ENCODE results near the gene CA7. TPM values are rescaled to one million over a fixed set of nuclear protein-coding genes. Genes with fewer than 3 reads are reported as not detected.
A peak's percentile ranks its signal among the peaks of the same experiment; 100 is the strongest.

Gene CA7
- total and polyA plus RNA-seq, 4 donors, result 12.8 TPM; not detected in 3

GRCh38 chr16:66849021-66849420 lies 4.8 kb downstream of the CA7 start:
- intact Hi-C loops (cut with DNase I), result no loop called here
- no peaks in the 10 kb centered on the region for H3K36me3 ChIP-seq (ENCODE audit: control insufficient read depth in 1 of 2, insufficient read depth in 2 of 2, low read length in 1 of 2)
- no peak for ATAC-seq (ENCODE audit: low FRiP score)
- H3K27ac ChIP-seq (ENCODE audit: low read depth in 1 of 2, low read length in 2 of 2), result no peak overlapping the region
- H3K4me3 ChIP-seq (ENCODE audit: low read length in 2 of 2), result no peak overlapping the region
- H3K4me1 ChIP-seq (ENCODE audit: control insufficient read depth in 1 of 2, insufficient read depth in 2 of 2, low read length in 2 of 2), result no peaks in the 10 kb centered on the region
- WGBS, 2 donors, result 95 to 97% methylated on average over 2 of the region's 2 CpGs
- no peaks in the 10 kb centered on the region for H3K27me3 ChIP-seq (ENCODE audit: control insufficient read depth in 1 of 2, insufficient read depth in 2 of 2, low read length in 1 of 2)
- no peaks in the 10 kb centered on the region for H3K9me3 ChIP-seq (ENCODE audit: control insufficient read depth, low read length)
- peak in 1 of 2 donors; percentile 13 for DNase-seq

- Histone ChIP-seq H3K27ac (ENCODE audit: low read depth in 1 of 2, low read length in 2 of 2) (no peak overlapping the region), H3K9me3 (ENCODE audit: control insufficient read depth, low read length) (no peaks in the 10 kb centered on the region), H3K36me3 (ENCODE audit: control insufficient read depth in 1 of 2, insufficient read depth in 2 of 2, low read length in 1 of 2) (no peaks in the 10 kb centered on the region), H3K27me3 (ENCODE audit: control insufficient read depth in 1 of 2, insufficient read depth in 2 of 2, low read length in 1 of 2) (no peaks in the 10 kb centered on the region), H3K4me3 (ENCODE audit: low read length in 2 of 2) (no peak overlapping the region), H3K4me1 (ENCODE audit: control insufficient read depth in 1 of 2, insufficient read depth in 2 of 2, low read length in 2 of 2) (no peaks in the 10 kb centered on the region)
- intact Hi-C loops (cut with DNase I), result no loop called here
- ATAC-seq (ENCODE audit: low FRiP score), result no peak
- DNase-seq, result peak in 1 of 2 donors; percentile 24
- 90 to 93% methylated on average over 4 of the region's 4 CpGs for WGBS, 2 donors
Measured at GRCh38 chr16:66849549-66849948, 5.3 kb downstream of the CA7 start.

- no peaks in the 10 kb centered on the region for H3K36me3 ChIP-seq (ENCODE audit: control insufficient read depth in 1 of 2, insufficient read depth in 2 of 2, low read length in 1 of 2)
- H3K9me3 ChIP-seq (ENCODE audit: control insufficient read depth, low read length), result no peaks in the 10 kb centered on the region
- no peaks in the 10 kb centered on the region for H3K4me1 ChIP-seq (ENCODE audit: control insufficient read depth in 1 of 2, insufficient read depth in 2 of 2, low read length in 2 of 2)
- DNase-seq (peak in 1 of 2 donors; percentile 16), ATAC-seq (ENCODE audit: low FRiP score) (no peak)
- 92 to 96% methylated on average over 13 to 14 of the region's 14 CpGs for WGBS, 2 donors
- no peak overlapping the region for H3K27ac ChIP-seq (ENCODE audit: low read depth in 1 of 2, low read length in 2 of 2)
- H3K27me3 ChIP-seq (ENCODE audit: control insufficient read depth in 1 of 2, insufficient read depth in 2 of 2, low read length in 1 of 2), result no peaks in the 10 kb centered on the region
- intact Hi-C loops (cut with DNase I), result no loop called here
- H3K4me3 ChIP-seq (ENCODE audit: low read length in 2 of 2), result no peak overlapping the region
Measured at GRCh38 chr16:66850115-66850815, 6.1 kb downstream of the CA7 start.

GRCh38 chr16:66851166-66851964 lies 7.2 kb downstream of the CA7 start:
- whole genome bisulfite sequencing, 2 donors, result 92 to 93% methylated on average over 13 of the region's 13 CpGs

GRCh38 chr16:66853261-66854139 lies 9.3 kb downstream of the CA7 start:
- no peaks in the 10 kb centered on the region for H3K27me3 ChIP-seq (ENCODE audit: control insufficient read depth in 1 of 2, insufficient read depth in 2 of 2, low read length in 1 of 2)
- intact Hi-C loops (cut with DNase I), result no loop called here
- ATAC-seq (ENCODE audit: low FRiP score), result no peak

More at GRCh38 chr16:66851166-66851964, 7.2 kb downstream of the CA7 start:
- Histone ChIP-seq H3K27me3 (ENCODE audit: control insufficient read depth in 1 of 2, insufficient read depth in 2 of 2, low read length in 1 of 2) (no peaks in the 10 kb centered on the region), H3K9me3 (ENCODE audit: control insufficient read depth, low read length) (no peaks in the 10 kb centered on the region), H3K4me3 (ENCODE audit: low read length in 2 of 2) (no peak overlapping the region), H3K4me1 (ENCODE audit: control insufficient read depth in 1 of 2, insufficient read depth in 2 of 2, low read length in 2 of 2) (no peaks in the 10 kb centered on the region), H3K27ac (ENCODE audit: low read depth in 1 of 2, low read length in 2 of 2) (no peak overlapping the region), H3K36me3 (ENCODE audit: control insufficient read depth in 1 of 2, insufficient read depth in 2 of 2, low read length in 1 of 2) (no peaks in the 10 kb centered on the region)
- ATAC-seq (ENCODE audit: low FRiP score), result no peak
- intact Hi-C loops (cut with DNase I), result no loop called here
- peak; percentile 22 to 72 for DNase-seq

GRCh38 chr16:66856184-66856730 lies 12.0 kb downstream of the CA7 start:
- 93 to 99% methylated on average over 6 of the region's 6 CpGs for WGBS, 2 donors
- DNase-seq (peak in 1 of 2 donors; percentile 35), ATAC-seq (ENCODE audit: low FRiP score) (no peak)
- H3K36me3 ChIP-seq (ENCODE audit: control insufficient read depth in 1 of 2, insufficient read depth in 2 of 2, low read length in 1 of 2), result no peaks in the 10 kb centered on the region
- H3K9me3 ChIP-seq (ENCODE audit: control insufficient read depth, low read length), result no peaks in the 10 kb centered on the region
- intact Hi-C loops (cut with DNase I), result no loop called here
- H3K27me3 ChIP-seq (ENCODE audit: control insufficient read depth in 1 of 2, insufficient read depth in 2 of 2, low read length in 1 of 2), result no peaks in the 10 kb centered on the region
- H3K4me3 ChIP-seq (ENCODE audit: low read length in 2 of 2), result no peak overlapping the region
- no peaks in the 10 kb centered on the region for H3K4me1 ChIP-seq (ENCODE audit: control insufficient read depth in 1 of 2, insufficient read depth in 2 of 2, low read length in 2 of 2)
- no peak overlapping the region for H3K27ac ChIP-seq (ENCODE audit: low read depth in 1 of 2, low read length in 2 of 2)

More at GRCh38 chr16:66853261-66854139, 9.3 kb downstream of the CA7 start:
- DNase-seq, result peak; percentile 45 to 61
- Histone ChIP-seq H3K9me3 (ENCODE audit: control insufficient read depth, low read length) (no peaks in the 10 kb centered on the region), H3K4me1 (ENCODE audit: control insufficient read depth in 1 of 2, insufficient read depth in 2 of 2, low read length in 2 of 2) (no peaks in the 10 kb centered on the region), H3K4me3 (ENCODE audit: low read length in 2 of 2) (no peak overlapping the region), H3K27ac (ENCODE audit: low read depth in 1 of 2, low read length in 2 of 2) (no peak overlapping the region), H3K36me3 (ENCODE audit: control insufficient read depth in 1 of 2, insufficient read depth in 2 of 2, low read length in 1 of 2) (no peaks in the 10 kb centered on the region)
- 83 to 84% methylated on average over 15 of the region's 15 CpGs for WGBS, 2 donors

DNA sequence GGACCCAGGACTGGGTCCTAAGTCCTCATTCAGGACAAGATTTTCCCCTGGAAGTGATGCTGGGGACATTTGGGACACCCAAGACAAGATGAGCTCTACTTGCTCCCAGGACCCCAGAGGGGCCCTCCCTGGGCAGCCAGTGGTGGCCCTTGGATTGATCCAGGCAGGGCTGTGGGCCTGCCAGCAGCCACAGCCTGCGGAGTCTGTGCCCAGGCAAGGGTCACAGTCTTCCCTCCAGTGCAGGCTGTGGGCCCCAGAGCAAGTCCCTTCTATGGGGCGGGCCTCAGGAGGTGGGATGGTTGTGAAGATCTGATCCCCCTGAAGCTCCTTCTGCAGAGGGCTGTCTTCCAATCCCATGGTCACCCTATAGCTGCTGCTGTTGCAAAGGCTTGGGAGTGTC lies 12.6 kb downstream of the CA7 start:
- Histone ChIP-seq H3K27me3 (ENCODE audit: control insufficient read depth in 1 of 2, insufficient read depth in 2 of 2, low read length in 1 of 2) (no peaks in the 10 kb centered on the region), H3K9me3 (ENCODE audit: control insufficient read depth, low read length) (no peaks in the 10 kb centered on the region), H3K36me3 (ENCODE audit: control insufficient read depth in 1 of 2, insufficient read depth in 2 of 2, low read length in 1 of 2) (no peaks in the 10 kb centered on the region), H3K4me1 (ENCODE audit: control insufficient read depth in 1 of 2, insufficient read depth in 2 of 2, low read length in 2 of 2) (no peaks in the 10 kb centered on the region), H3K4me3 (ENCODE audit: low read length in 2 of 2) (no peak overlapping the region), H3K27ac (ENCODE audit: low read depth in 1 of 2, low read length in 2 of 2) (no peak overlapping the region)
- intact Hi-C loops (cut with DNase I), result no loop called here
- no peak for ATAC-seq (ENCODE audit: low FRiP score)
- WGBS, 2 donors, result 97 to 100% methylated on average over 2 of the region's 2 CpGs
- DNase-seq, result peak in 1 of 2 donors; percentile 19

- no peak for DNase-seq
- Histone ChIP-seq H3K4me3 (ENCODE audit: low read length in 2 of 2) (no peak overlapping the region), H3K9me3 (ENCODE audit: control insufficient read depth, low read length) (no peaks in the 10 kb centered on the region), H3K36me3 (ENCODE audit: control insufficient read depth in 1 of 2, insufficient read depth in 2 of 2, low read length in 1 of 2) (no peaks in the 10 kb centered on the region), H3K4me1 (ENCODE audit: control insufficient read depth in 1 of 2, insufficient read depth in 2 of 2, low read length in 2 of 2) (no peaks in the 10 kb centered on the region), H3K27me3 (ENCODE audit: control insufficient read depth in 1 of 2, insufficient read depth in 2 of 2, low read length in 1 of 2) (no peaks in the 10 kb centered on the region), H3K27ac (ENCODE audit: low read depth in 1 of 2, low read length in 2 of 2) (no peak overlapping the region)
- WGBS, 2 donors, result 89% methylated on average over 6 of the region's 6 CpGs
- intact Hi-C loops (cut with DNase I), result no loop called here
- no peak for ATAC-seq (ENCODE audit: low FRiP score)
Measured at GRCh38 chr16:66857437-66857836, 13.2 kb downstream of the CA7 start.

Measured in aorta (tissue), 5 donors.